Measurements from ENCODE around the gene SH3BP4. TPM values are rescaled to one million over a fixed set of nuclear protein-coding genes. Genes with fewer than 3 reads are reported as not detected.

SH3BP4 gene
- total RNA-seq, 1 donor from 2014 or later, result 44.1 TPM

GRCh38 chr2:234952270-234953115 lies 676 bp downstream of the SH3BP4 start:
- peak in 1 of 2 experiments; percentile 51 for DNase-seq (ENCODE audit: low spot score in 2 of 2, unreplicated experiment in 2 of 2)
- TF ChIP-seq CTCF (IDR thresholded peaks at IDR 0.05; ENCODE audit: unreplicated experiment), result no peak
- no peaks in the 10 kb centered on the region for H3K36me3 Mint-ChIP-seq
- H3K27ac Mint-ChIP-seq, result peak overlapping the region; percentile 88
- H3K9me3 Mint-ChIP-seq, result no peaks in the 10 kb centered on the region
- H3K4me3 Mint-ChIP-seq, result peak overlapping the region; percentile 88
- peaks cover 55% of the 10 kb centered on the region for H3K4me1 Mint-ChIP-seq
- H3K27me3 Mint-ChIP-seq (ENCODE audit: low read depth), result no peaks in the 10 kb centered on the region

GRCh38 chr2:234953116-234954031 lies 1.6 kb downstream of the SH3BP4 start:
- no peaks in the 10 kb centered on the region for H3K9me3 Mint-ChIP-seq
- H3K4me3 Mint-ChIP-seq, result peak overlapping the region; percentile 88
- no peaks in the 10 kb centered on the region for H3K36me3 Mint-ChIP-seq
- H3K27me3 Mint-ChIP-seq (ENCODE audit: low read depth), result no peaks in the 10 kb centered on the region
- no peak for TF ChIP-seq CTCF (IDR thresholded peaks at IDR 0.05; ENCODE audit: unreplicated experiment)
- H3K27ac Mint-ChIP-seq, result peak overlapping the region; percentile 88
- no peak for DNase-seq (ENCODE audit: low spot score in 2 of 2, unreplicated experiment in 2 of 2)
- H3K4me1 Mint-ChIP-seq, result peaks cover 64% of the 10 kb centered on the region

- Mint-ChIP-seq H3K27ac (peak overlapping the region; percentile 88), H3K36me3 (no peaks in the 10 kb centered on the region), H3K4me3 (peak overlapping the region; percentile 88), H3K4me1 (peaks cover 68% of the 10 kb centered on the region), H3K9me3 (no peaks in the 10 kb centered on the region), H3K27me3 (ENCODE audit: low read depth) (no peaks in the 10 kb centered on the region)
- DNase-seq (ENCODE audit: low spot score in 2 of 2, unreplicated experiment in 2 of 2), result no peak
- no peak for TF ChIP-seq CTCF (IDR thresholded peaks at IDR 0.05; ENCODE audit: unreplicated experiment)
Observed at GRCh38 chr2:234954551-234954992, 2.8 kb downstream of the SH3BP4 start.

- H3K27ac Mint-ChIP-seq, result peak overlapping the region; percentile 88
- no peak for DNase-seq (ENCODE audit: low spot score in 2 of 2, unreplicated experiment in 2 of 2)
- H3K27me3 Mint-ChIP-seq (ENCODE audit: low read depth), result no peaks in the 10 kb centered on the region
- no peak for TF ChIP-seq CTCF (IDR thresholded peaks at IDR 0.05; ENCODE audit: unreplicated experiment)
- peaks cover 66% of the 10 kb centered on the region for H3K4me1 Mint-ChIP-seq
- no peaks in the 10 kb centered on the region for H3K36me3 Mint-ChIP-seq
- H3K9me3 Mint-ChIP-seq, result no peaks in the 10 kb centered on the region
- H3K4me3 Mint-ChIP-seq, result peak overlapping the region; percentile 88
Observed at GRCh38 chr2:234955091-234955591, 3.3 kb downstream of the SH3BP4 start.

GRCh38 chr2:234955971-234956509 lies 4.2 kb downstream of the SH3BP4 start:
- H3K4me1 Mint-ChIP-seq, result peaks cover 60% of the 10 kb centered on the region
- no peak for TF ChIP-seq CTCF (IDR thresholded peaks at IDR 0.05; ENCODE audit: unreplicated experiment)
- H3K27me3 Mint-ChIP-seq (ENCODE audit: low read depth), result no peaks in the 10 kb centered on the region
- H3K4me3 Mint-ChIP-seq, result no peak overlapping the region
- DNase-seq (ENCODE audit: low spot score in 2 of 2, unreplicated experiment in 2 of 2), result no peak
- H3K9me3 Mint-ChIP-seq, result no peaks in the 10 kb centered on the region
- H3K36me3 Mint-ChIP-seq, result no peaks in the 10 kb centered on the region
- peak overlapping the region; percentile 22 for H3K27ac Mint-ChIP-seq
